CD8-positive, alpha-beta memory T cell (primary cell): ENCODE results near the gene ACCS. TPM values are rescaled to one million over a fixed set of nuclear protein-coding genes. Genes with fewer than 3 reads are reported as not detected.

Experiments
- CTCF ChIA-PET: fragments of 350-600 bp; sonication (Branson Sonifier 250); formaldehyde crosslinking; loops from one replicate; lab custom pipeline; 2021; ENCODE audit warnings: antibody characterized with exemption; lab: Charles Lee
- POLR2A ChIA-PET: fragments of 350-600 bp; sonication (Branson Sonifier 250); formaldehyde crosslinking; loops from one replicate; lab custom pipeline; 2021; ENCODE audit warnings: antibody characterized with exemption; lab: Charles Lee
- DNase-seq, 5 donors: peaks; one replicate each; pipeline versions ENCODE4 v3.0.0 to v3.0.0-alpha.2; 2020 to 2022; ENCODE audit warnings: mixed read lengths in 1 of 5
- H3K27ac ChIP-seq: one replicate; pipeline ENCODE4 v1.7.0; 2013; ENCODE audit warnings: low read depth, mild to moderate bottlenecking, low read length, moderate library complexity
- H3K27me3 ChIP-seq: 2 replicates; pipeline ENCODE4 v1.7.0; 2013; ENCODE audit warnings: low read length, mild to moderate bottlenecking; ENCODE audit not compliant: insufficient read depth, poor library complexity, severe bottlenecking
- H3K36me3 ChIP-seq: 2 replicates; pipeline ENCODE4 v1.7.0; 2013; ENCODE audit warnings: mild to moderate bottlenecking, low read length, moderate library complexity; ENCODE audit not compliant: insufficient read depth
- H3K4me1 ChIP-seq: 2 replicates; pipeline ENCODE4 v1.7.0; 2013; ENCODE audit warnings: mild to moderate bottlenecking, low read length, moderate library complexity; ENCODE audit not compliant: insufficient read depth
- H3K4me3 ChIP-seq: 2 replicates; pipeline ENCODE4 v1.7.0; 2013; ENCODE audit warnings: mild to moderate bottlenecking, low read length
- H3K9me3 ChIP-seq: 2 replicates; pipeline ENCODE4 v1.7.0; 2013; ENCODE audit warnings: mild to moderate bottlenecking, low read length
- H3K27ac Mint-ChIP-seq, 8 donors: one replicate each; pipeline ENCODE4 v1.8.0; 2020 to 2021; ENCODE audit warnings: mixed read lengths in 8 of 8, mild to moderate bottlenecking in 6 of 8, inconsistent platforms in 3 of 8, moderate library complexity in 3 of 8
- H3K27me3 Mint-ChIP-seq, 2 donors: one replicate each; pipeline ENCODE4 v1.8.0; 2020 to 2021; ENCODE audit warnings: mixed read lengths in 2 of 2, mild to moderate bottlenecking in 1 of 2, moderate library complexity in 1 of 2
- H3K36me3 Mint-ChIP-seq, 3 donors: one replicate each; pipeline ENCODE4 v1.8.0; 2020 to 2021; ENCODE audit warnings: mixed read lengths in 3 of 3, inconsistent platforms in 1 of 3, mild to moderate bottlenecking in 1 of 3
- H3K4me1 Mint-ChIP-seq, 3 donors: one replicate each; pipeline ENCODE4 v1.8.0; 2020 to 2021; ENCODE audit warnings: mixed read lengths in 3 of 3, inconsistent platforms in 1 of 3, mild to moderate bottlenecking in 1 of 3
- H3K4me3 Mint-ChIP-seq, 7 donors: one replicate each; pipeline ENCODE4 v1.8.0; 2020 to 2021; ENCODE audit warnings: mixed read lengths in 7 of 7, mild to moderate bottlenecking in 6 of 7, moderate library complexity in 4 of 7, inconsistent platforms in 2 of 7
- H3K9me3 Mint-ChIP-seq, 5 donors: one replicate each; pipeline ENCODE4 v1.8.0; 2020 to 2022; ENCODE audit warnings: mixed read lengths in 5 of 5, mild to moderate bottlenecking in 3 of 5, moderate library complexity in 2 of 5, inconsistent platforms in 1 of 5
- polyA plus RNA-seq: library from polyadenylated mRNA; unstranded; fragments of 300-500 nt; fragmentation: Illumina TruSeq; gene quantifications from one replicate; pipeline ENCODE4 v1.2.3, GENCODE V29; 2021
- total RNA-seq, 2 experiments: library from RNA; stranded (reverse); gene quantifications; one replicate each; pipeline ENCODE4 v1.2.3, GENCODE V29; 2021

Gene ACCS
- total and polyA plus RNA-seq, 3 experiments from 2014 or later = 0.60 to 3.3 (median 2.7) TPM

DNA sequence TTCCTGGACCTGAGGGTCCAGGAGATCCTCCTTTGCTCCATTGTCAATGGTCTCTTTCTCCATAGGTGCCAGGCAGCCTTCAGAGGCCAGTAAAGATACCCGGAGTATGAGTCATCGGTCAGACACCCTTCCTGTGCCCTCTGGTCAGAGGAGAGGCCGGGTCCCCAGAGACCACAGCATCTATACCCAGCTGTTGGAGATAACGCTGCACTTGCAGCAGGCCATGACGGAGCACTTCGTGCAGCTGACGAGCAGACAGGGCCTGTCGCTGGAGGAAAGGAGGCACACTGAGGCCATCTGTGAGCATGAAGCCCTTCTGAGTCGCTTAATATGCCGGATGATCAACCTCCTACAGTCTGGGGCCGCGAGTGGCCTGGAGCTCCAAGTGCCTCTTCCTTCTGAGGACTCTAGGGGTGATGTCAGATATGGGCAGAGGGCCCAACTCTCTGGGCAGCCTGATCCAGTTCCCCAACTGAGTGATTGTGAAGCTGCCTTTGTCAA, 18.1 kb upstream of the ACCS start, which contains the start of gene ACCSL:
ACCSL (plus strand) TSS at position 51 of the 501 bp plus-strand sequence; CDS start at position 107, 56 bp downstream.
- H3K27ac ChIP-seq = no peak within 1 kb of the TSS
- no peak within 1 kb of the TSS for H3K27ac Mint-ChIP-seq
- H3K9me3 Mint-ChIP-seq = peaks cover 0 to 3% (median 0%) of the 10 kb centered on the region in 5 donors
- no peaks in the 10 kb centered on the region for H3K4me1 Mint-ChIP-seq
- H3K4me3 ChIP-seq = no peak within 1 kb of the TSS
- no peaks in the 10 kb centered on the region for H3K36me3 ChIP-seq
- H3K4me1 ChIP-seq = no peaks in the 10 kb centered on the region
- ChIA-PET CTCF (no interaction called here), POLR2A (no interaction called here)
- H3K9me3 ChIP-seq = no peaks in the 10 kb centered on the region
- peaks cover 0 to 12% of the 10 kb centered on the region in 2 donors for H3K27me3 Mint-ChIP-seq
- no peak for DNase-seq
- peaks cover 0 to 3% (median 0%) of the 10 kb centered on the region in 3 donors for H3K36me3 Mint-ChIP-seq
- H3K4me3 Mint-ChIP-seq = no peak within 1 kb of the TSS
- no peaks in the 10 kb centered on the region for H3K27me3 ChIP-seq

- Mint-ChIP-seq H3K27ac (no peak overlapping the region), H3K4me1 (no peaks in the 10 kb centered on the region), H3K4me3 (no peak overlapping the region), H3K9me3 (peaks cover 0 to 3% (median 0%) of the 10 kb centered on the region in 5 donors), H3K27me3 (peaks cover 0 to 12% of the 10 kb centered on the region in 2 donors), H3K36me3 (peaks cover 0 to 3% (median 0%) of the 10 kb centered on the region in 3 donors)
- no peak overlapping the region for H3K4me3 ChIP-seq
- ChIA-PET CTCF (no interaction called here), POLR2A (no interaction called here)
- no peaks in the 10 kb centered on the region for H3K4me1 ChIP-seq
- H3K9me3 ChIP-seq = no peaks in the 10 kb centered on the region
- no peaks in the 10 kb centered on the region for H3K36me3 ChIP-seq
- no peak overlapping the region for H3K27ac ChIP-seq
- H3K27me3 ChIP-seq = no peaks in the 10 kb centered on the region
- no peak for DNase-seq
Observed at GRCh38 chr11:44049832-44050231, 16.2 kb upstream of the ACCS start.

- no peaks in the 10 kb centered on the region for H3K4me1 ChIP-seq
- Mint-ChIP-seq H3K4me1 (no peaks in the 10 kb centered on the region), H3K4me3 (no peak overlapping the region), H3K27ac (no peak overlapping the region), H3K27me3 (peaks cover 0 to 12% of the 10 kb centered on the region in 2 donors), H3K36me3 (peaks cover 0 to 3% (median 0%) of the 10 kb centered on the region in 3 donors), H3K9me3 (peaks cover 0 to 3% (median 0%) of the 10 kb centered on the region in 5 donors)
- H3K36me3 ChIP-seq = no peaks in the 10 kb centered on the region
- no peaks in the 10 kb centered on the region for H3K27me3 ChIP-seq
- CTCF ChIA-PET = no interaction called here
- H3K9me3 ChIP-seq = no peaks in the 10 kb centered on the region
- H3K4me3 ChIP-seq = no peak overlapping the region
- no peak for DNase-seq
- POLR2A ChIA-PET = no interaction called here
- no peak overlapping the region for H3K27ac ChIP-seq
Observed at GRCh38 chr11:44051171-44051570, 14.9 kb upstream of the ACCS start.

DNA sequence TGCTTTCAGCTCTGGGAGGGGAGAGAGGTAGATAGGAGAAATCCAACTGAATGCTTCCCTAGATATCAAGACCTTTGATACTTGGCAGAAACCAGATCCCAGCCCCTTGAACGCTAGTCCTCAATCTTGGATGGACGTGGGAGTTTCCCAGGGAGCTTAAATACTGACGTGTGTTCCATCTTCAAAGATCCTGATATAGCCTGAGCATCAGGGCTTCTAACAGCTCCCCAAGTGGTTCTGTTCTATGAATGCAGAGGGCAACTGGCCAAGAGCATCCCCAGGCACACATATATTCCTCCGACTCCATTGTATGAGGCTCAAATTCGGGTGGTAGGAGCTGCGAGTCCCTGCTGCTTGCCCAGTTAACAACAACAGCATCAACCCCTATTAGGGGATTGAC, 8.7 kb upstream of the ACCS start:
- H3K4me3 ChIP-seq = no peak overlapping the region
- Mint-ChIP-seq H3K27me3 (no peaks in the 10 kb centered on the region), H3K4me3 (no peak overlapping the region), H3K27ac (no peak overlapping the region), H3K9me3 (no peaks in the 10 kb centered on the region), H3K4me1 (no peaks in the 10 kb centered on the region), H3K36me3 (no peaks in the 10 kb centered on the region)
- H3K36me3 ChIP-seq = no peaks in the 10 kb centered on the region
- H3K9me3 ChIP-seq = no peaks in the 10 kb centered on the region
- ChIA-PET CTCF (interaction anchor here (1.1 kb wide), 1 partner anchor 9 kb away, joined by 5 read pairs; the partner anchor contains the start of gene ACCS), POLR2A (interaction anchor here (1.3 kb wide), 1 partner anchor 9 kb away, joined by 3 read pairs; the partner anchor contains the start of gene ACCS)
- H3K27ac ChIP-seq = no peak overlapping the region
- H3K27me3 ChIP-seq = no peaks in the 10 kb centered on the region
- DNase-seq = no peak
- no peaks in the 10 kb centered on the region for H3K4me1 ChIP-seq

DNA sequence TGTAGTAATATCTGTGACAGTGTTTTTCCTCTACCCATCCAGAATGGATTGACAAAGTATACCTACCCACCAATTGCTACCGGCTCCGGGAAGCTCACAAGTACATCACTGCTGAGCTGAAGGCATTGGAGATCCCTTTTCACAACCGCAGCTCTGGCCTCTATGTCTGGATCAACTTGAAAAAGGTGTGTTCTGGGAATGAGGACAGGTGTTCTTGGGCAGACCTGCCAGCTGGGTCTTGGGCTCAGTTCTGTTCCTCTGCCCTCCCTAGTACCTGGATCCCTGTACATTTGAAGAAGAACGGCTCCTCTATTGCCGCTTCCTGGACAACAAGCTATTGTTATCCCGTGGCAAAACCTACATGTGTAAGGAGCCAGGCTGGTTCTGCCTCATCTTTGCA, 7.8 kb upstream of the ACCS start:
- H3K4me1 Mint-ChIP-seq = no peaks in the 10 kb centered on the region
- Histone ChIP-seq H3K27ac (no peak overlapping the region), H3K4me3 (no peak overlapping the region), H3K27me3 (no peaks in the 10 kb centered on the region), H3K9me3 (no peaks in the 10 kb centered on the region), H3K4me1 (no peaks in the 10 kb centered on the region), H3K36me3 (no peaks in the 10 kb centered on the region)
- no peak overlapping the region for H3K27ac Mint-ChIP-seq
- H3K27me3 Mint-ChIP-seq = no peaks in the 10 kb centered on the region
- no peak overlapping the region for H3K4me3 Mint-ChIP-seq
- POLR2A ChIA-PET = interaction anchor here (1.3 kb wide), 1 partner anchor 8 kb away, joined by 3 read pairs; the partner anchor contains the start of gene ACCS
- H3K9me3 Mint-ChIP-seq = no peaks in the 10 kb centered on the region
- DNase-seq = no peak
- CTCF ChIA-PET = interaction anchor here (0.7 kb wide), 1 partner anchor 8 kb away, joined by 3 read pairs; the partner anchor contains the start of gene ACCS
- no peaks in the 10 kb centered on the region for H3K36me3 Mint-ChIP-seq

GRCh38 chr11:44065161-44065661, 859 bp upstream of the ACCS start:
- ChIA-PET CTCF (interaction anchor here (0.7 kb wide), 1 partner anchor 33 kb away, joined by 3 read pairs; no protein-coding TSS in a partner anchor), POLR2A (no interaction called here)
- H3K27me3 Mint-ChIP-seq = no peaks in the 10 kb centered on the region

GRCh38 chr11:44066732-44067141, 667 bp downstream of the ACCS start:
- peaks cover 22 to 31% (median 31%) of the 10 kb centered on the region in 3 donors for H3K4me1 Mint-ChIP-seq

More at GRCh38 chr11:44065161-44065661, 859 bp upstream of the ACCS start:
- H3K36me3 ChIP-seq = no peaks in the 10 kb centered on the region
- peak overlapping the region; percentile 80 to 96 (median 92) for H3K27ac Mint-ChIP-seq
- peaks cover 15% of the 10 kb centered on the region for H3K4me1 ChIP-seq
- peaks cover 0 to 4% (median 3%) of the 10 kb centered on the region in 3 donors for H3K36me3 Mint-ChIP-seq
- peak overlapping the region; percentile 90 to 97 (median 94) for H3K4me3 Mint-ChIP-seq
- no peak for DNase-seq
- H3K4me1 Mint-ChIP-seq = peaks cover 22 to 31% (median 30%) of the 10 kb centered on the region in 3 donors
- peak overlapping the region; percentile 87 for H3K4me3 ChIP-seq
- no peaks in the 10 kb centered on the region for H3K27me3 ChIP-seq
- H3K9me3 Mint-ChIP-seq = no peaks in the 10 kb centered on the region
- no peaks in the 10 kb centered on the region for H3K9me3 ChIP-seq
- H3K27ac ChIP-seq = peak overlapping the region; percentile 79

DNA sequence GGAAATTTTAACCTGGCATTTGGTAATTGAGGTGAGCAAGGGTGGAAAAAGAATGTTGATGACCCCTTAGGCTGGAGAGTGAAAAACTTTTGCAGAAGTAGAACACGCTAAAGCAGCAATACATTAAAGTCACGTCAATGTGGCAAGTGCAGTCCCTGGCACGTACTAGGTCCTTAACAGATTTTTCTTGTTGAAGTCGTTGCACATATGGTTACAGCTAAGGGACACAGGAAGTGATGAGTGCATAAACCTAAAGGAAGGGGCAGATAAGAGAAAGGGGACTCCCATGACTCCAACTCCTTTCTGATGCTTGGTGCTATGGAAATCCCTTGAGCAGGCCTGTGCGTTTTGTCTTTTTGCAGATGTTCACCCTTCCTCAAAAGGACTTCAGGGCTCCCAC, 1.2 kb downstream of the ACCS start:
- peaks cover 15% of the 10 kb centered on the region for H3K4me1 ChIP-seq
- ChIA-PET CTCF (interaction anchor here (0.8 to 3.4 kb wide), 4 partner anchors 13 to 35 kb away, joined by 3 to 27 read pairs (median 3); partner anchors contain the start of gene EXT2), POLR2A (no interaction called here)
- no peak for DNase-seq
- Mint-ChIP-seq H3K27ac (peak overlapping the region in 7 of 8 donors; percentile 11 to 96 (median 81)), H3K27me3 (no peaks in the 10 kb centered on the region), H3K4me3 (peak overlapping the region; percentile 90 to 97 (median 94)), H3K36me3 (peaks cover 0 to 7% (median 3%) of the 10 kb centered on the region in 3 donors), H3K9me3 (no peaks in the 10 kb centered on the region), H3K4me1 (peaks cover 22 to 31% (median 31%) of the 10 kb centered on the region in 3 donors)
- H3K9me3 ChIP-seq = no peaks in the 10 kb centered on the region
- H3K27me3 ChIP-seq = no peaks in the 10 kb centered on the region
- peak overlapping the region; percentile 87 for H3K4me3 ChIP-seq
- H3K27ac ChIP-seq = peak overlapping the region; percentile 79
- H3K36me3 ChIP-seq = no peaks in the 10 kb centered on the region

More at GRCh38 chr11:44066732-44067141, 667 bp downstream of the ACCS start:
- no peak for DNase-seq
- peak overlapping the region; percentile 90 to 97 (median 94) for H3K4me3 Mint-ChIP-seq
- no peaks in the 10 kb centered on the region for H3K9me3 Mint-ChIP-seq
- H3K27ac Mint-ChIP-seq = peak overlapping the region; percentile 80 to 96 (median 92)
- H3K27me3 Mint-ChIP-seq = no peaks in the 10 kb centered on the region
- H3K36me3 ChIP-seq = no peaks in the 10 kb centered on the region
- peaks cover 15% of the 10 kb centered on the region for H3K4me1 ChIP-seq
- ChIA-PET CTCF (interaction anchor here (0.6 to 3.4 kb wide), 11 partner anchors 9 to 145 kb away, joined by 3 to 27 read pairs (median 3); partner anchors contain the start of gene EXT2), POLR2A (interaction anchor here (0.7 to 1.0 kb wide), 2 partner anchors 9 to 29 kb away, joined by 3 to 7 read pairs; partner anchors contain the start of gene EXT2)
- no peaks in the 10 kb centered on the region for H3K9me3 ChIP-seq
- peak overlapping the region; percentile 79 for H3K27ac ChIP-seq
- peaks cover 0 to 7% (median 3%) of the 10 kb centered on the region in 3 donors for H3K36me3 Mint-ChIP-seq
- H3K4me3 ChIP-seq = peak overlapping the region; percentile 87
- H3K27me3 ChIP-seq = no peaks in the 10 kb centered on the region
